Measurements from ENCODE around the gene SERPINF2. TPM values are rescaled to one million over a fixed set of nuclear protein-coding genes. Genes with fewer than 3 reads are reported as not detected.

SERPINF2 gene
- total and polyA plus RNA-seq, 2 experiments from 2014 or later: 0.66 to 1.2 TPM

DNA sequence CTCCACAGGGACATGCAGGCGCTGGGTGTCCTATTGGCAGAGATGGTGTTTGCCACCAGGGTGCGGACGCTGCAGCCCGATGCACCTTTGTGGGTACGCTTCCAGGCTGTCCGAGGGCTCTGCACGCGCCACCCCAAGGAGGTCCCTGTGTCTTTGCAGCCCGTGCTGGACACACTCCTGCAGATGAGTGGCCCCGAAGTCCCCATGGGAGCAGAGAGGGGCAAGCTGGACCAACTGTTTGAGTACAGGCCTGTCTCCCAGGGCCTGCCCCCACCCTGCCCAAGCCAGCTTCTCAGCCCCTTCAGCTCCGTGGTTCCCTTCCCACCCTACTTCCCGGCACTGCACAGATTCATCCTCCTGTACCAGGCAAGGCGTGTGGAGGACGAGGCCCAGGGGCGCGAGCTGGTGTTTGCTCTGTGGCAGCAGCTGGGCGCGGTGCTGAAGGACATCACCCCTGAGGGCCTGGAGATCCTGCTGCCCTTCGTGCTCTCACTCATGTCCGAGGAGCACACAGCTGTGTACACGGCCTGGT, 15.3 kb upstream of the SERPINF2 start:
- TF ChIP-seq ZNF331 (CRISPR knock-in tag; IDR thresholded peaks at IDR 0.05; ENCODE audit: low read depth) (no peak), EZH2phosphoT487 (IDR thresholded peaks at IDR 0.05; ENCODE audit: unreplicated experiment) (no peak), NANOG (IDR thresholded peaks at IDR 0.05; ENCODE audit: borderline replicate concordance) (no peak), JUNB (IDR thresholded peaks at IDR 0.05; ENCODE audit: unreplicated experiment) (no peak), EZH2 (IDR thresholded peaks at IDR 0.05; ENCODE audit: low read depth, unreplicated experiment) (no peak), CREB1 (CRISPR knock-in tag; IDR thresholded peaks at IDR 0.05; ENCODE audit: low read depth) (no peak), ZNF114 (CRISPR knock-in tag; IDR thresholded peaks at IDR 0.05) (no peak), POLR2AphosphoS5 (IDR thresholded peaks at IDR 0.05; ENCODE audit: low read depth) (no peak), STAT1 (IDR thresholded peaks at IDR 0.05; ENCODE audit: unreplicated experiment) (no peak)
- TF ChIP-seq, protein P1, sequence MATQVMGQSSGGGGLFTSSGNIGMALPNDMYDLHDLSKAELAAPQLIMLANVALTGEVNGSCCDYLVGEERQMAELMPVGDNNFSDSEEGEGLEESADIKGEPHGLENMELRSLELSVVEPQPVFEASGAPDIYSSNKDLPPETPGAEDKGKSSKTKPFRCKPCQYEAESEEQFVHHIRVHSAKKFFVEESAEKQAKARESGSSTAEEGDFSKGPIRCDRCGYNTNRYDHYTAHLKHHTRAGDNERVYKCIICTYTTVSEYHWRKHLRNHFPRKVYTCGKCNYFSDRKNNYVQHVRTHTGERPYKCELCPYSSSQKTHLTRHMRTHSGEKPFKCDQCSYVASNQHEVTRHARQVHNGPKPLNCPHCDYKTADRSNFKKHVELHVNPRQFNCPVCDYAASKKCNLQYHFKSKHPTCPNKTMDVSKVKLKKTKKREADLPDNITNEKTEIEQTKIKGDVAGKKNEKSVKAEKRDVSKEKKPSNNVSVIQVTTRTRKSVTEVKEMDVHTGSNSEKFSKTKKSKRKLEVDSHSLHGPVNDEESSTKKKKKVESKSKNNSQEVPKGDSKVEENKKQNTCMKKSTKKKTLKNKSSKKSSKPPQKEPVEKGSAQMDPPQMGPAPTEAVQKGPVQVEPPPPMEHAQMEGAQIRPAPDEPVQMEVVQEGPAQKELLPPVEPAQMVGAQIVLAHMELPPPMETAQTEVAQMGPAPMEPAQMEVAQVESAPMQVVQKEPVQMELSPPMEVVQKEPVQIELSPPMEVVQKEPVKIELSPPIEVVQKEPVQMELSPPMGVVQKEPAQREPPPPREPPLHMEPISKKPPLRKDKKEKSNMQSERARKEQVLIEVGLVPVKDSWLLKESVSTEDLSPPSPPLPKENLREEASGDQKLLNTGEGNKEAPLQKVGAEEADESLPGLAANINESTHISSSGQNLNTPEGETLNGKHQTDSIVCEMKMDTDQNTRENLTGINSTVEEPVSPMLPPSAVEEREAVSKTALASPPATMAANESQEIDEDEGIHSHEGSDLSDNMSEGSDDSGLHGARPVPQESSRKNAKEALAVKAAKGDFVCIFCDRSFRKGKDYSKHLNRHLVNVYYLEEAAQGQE (IDR thresholded peaks at IDR 0.05; ENCODE audit: unreplicated experiment): no peak
- TF ChIP-seq, protein P2, sequence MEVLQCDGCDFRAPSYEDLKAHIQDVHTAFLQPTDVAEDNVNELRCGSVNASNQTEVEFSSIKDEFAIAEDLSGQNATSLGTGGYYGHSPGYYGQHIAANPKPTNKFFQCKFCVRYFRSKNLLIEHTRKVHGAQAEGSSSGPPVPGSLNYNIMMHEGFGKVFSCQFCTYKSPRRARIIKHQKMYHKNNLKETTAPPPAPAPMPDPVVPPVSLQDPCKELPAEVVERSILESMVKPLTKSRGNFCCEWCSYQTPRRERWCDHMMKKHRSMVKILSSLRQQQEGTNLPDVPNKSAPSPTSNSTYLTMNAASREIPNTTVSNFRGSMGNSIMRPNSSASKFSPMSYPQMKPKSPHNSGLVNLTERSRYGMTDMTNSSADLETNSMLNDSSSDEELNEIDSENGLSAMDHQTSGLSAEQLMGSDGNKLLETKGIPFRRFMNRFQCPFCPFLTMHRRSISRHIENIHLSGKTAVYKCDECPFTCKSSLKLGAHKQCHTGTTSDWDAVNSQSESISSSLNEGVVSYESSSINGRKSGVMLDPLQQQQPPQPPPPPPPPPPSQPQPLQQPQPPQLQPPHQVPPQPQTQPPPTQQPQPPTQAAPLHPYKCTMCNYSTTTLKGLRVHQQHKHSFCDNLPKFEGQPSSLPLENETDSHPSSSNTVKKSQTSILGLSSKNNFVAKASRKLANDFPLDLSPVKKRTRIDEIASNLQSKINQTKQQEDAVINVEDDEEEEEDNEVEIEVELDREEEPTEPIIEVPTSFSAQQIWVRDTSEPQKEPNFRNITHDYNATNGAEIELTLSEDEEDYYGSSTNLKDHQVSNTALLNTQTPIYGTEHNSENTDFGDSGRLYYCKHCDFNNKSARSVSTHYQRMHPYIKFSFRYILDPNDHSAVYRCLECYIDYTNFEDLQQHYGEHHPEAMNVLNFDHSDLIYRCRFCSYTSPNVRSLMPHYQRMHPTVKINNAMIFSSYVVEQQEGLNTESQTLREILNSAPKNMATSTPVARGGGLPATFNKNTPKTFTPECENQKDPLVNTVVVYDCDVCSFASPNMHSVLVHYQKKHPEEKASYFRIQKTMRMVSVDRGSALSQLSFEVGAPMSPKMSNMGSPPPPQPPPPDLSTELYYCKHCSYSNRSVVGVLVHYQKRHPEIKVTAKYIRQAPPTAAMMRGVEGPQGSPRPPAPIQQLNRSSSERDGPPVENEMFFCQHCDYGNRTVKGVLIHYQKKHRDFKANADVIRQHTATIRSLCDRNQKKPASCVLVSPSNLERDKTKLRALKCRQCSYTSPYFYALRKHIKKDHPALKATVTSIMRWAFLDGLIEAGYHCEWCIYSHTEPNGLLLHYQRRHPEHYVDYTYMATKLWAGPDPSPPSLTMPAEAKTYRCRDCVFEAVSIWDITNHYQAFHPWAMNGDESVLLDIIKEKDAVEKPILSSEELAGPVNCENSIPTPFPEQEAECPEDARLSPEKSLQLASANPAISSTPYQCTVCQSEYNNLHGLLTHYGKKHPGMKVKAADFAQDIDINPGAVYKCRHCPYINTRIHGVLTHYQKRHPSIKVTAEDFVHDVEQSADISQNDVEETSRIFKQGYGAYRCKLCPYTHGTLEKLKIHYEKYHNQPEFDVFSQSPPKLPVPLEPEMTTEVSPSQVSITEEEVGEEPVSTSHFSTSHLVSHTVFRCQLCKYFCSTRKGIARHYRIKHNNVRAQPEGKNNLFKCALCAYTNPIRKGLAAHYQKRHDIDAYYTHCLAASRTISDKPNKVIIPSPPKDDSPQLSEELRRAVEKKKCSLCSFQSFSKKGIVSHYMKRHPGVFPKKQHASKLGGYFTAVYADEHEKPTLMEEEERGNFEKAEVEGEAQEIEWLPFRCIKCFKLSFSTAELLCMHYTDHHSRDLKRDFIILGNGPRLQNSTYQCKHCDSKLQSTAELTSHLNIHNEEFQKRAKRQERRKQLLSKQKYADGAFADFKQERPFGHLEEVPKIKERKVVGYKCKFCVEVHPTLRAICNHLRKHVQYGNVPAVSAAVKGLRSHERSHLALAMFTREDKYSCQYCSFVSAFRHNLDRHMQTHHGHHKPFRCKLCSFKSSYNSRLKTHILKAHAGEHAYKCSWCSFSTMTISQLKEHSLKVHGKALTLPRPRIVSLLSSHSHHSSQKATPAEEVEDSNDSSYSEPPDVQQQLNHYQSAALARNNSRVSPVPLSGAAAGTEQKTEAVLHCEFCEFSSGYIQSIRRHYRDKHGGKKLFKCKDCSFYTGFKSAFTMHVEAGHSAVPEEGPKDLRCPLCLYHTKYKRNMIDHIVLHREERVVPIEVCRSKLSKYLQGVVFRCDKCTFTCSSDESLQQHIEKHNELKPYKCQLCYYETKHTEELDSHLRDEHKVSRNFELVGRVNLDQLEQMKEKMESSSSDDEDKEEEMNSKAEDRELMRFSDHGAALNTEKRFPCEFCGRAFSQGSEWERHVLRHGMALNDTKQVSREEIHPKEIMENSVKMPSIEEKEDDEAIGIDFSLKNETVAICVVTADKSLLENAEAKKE (CRISPR knock-in tag; IDR thresholded peaks at IDR 0.05): no peak
- TF ChIP-seq, protein P3, sequence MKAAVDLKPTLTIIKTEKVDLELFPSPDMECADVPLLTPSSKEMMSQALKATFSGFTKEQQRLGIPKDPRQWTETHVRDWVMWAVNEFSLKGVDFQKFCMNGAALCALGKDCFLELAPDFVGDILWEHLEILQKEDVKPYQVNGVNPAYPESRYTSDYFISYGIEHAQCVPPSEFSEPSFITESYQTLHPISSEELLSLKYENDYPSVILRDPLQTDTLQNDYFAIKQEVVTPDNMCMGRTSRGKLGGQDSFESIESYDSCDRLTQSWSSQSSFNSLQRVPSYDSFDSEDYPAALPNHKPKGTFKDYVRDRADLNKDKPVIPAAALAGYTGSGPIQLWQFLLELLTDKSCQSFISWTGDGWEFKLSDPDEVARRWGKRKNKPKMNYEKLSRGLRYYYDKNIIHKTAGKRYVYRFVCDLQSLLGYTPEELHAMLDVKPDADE (IDR thresholded peaks at IDR 0.05): no peak
- TF ChIP-seq, protein P4, sequence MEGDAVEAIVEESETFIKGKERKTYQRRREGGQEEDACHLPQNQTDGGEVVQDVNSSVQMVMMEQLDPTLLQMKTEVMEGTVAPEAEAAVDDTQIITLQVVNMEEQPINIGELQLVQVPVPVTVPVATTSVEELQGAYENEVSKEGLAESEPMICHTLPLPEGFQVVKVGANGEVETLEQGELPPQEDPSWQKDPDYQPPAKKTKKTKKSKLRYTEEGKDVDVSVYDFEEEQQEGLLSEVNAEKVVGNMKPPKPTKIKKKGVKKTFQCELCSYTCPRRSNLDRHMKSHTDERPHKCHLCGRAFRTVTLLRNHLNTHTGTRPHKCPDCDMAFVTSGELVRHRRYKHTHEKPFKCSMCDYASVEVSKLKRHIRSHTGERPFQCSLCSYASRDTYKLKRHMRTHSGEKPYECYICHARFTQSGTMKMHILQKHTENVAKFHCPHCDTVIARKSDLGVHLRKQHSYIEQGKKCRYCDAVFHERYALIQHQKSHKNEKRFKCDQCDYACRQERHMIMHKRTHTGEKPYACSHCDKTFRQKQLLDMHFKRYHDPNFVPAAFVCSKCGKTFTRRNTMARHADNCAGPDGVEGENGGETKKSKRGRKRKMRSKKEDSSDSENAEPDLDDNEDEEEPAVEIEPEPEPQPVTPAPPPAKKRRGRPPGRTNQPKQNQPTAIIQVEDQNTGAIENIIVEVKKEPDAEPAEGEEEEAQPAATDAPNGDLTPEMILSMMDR (conservative IDR thresholded peaks at IDR 0.05; ENCODE audit: low read depth in 2 of 2): no peak
- Histone ChIP-seq H2AFZ (no peak overlapping the region), H3K27ac (ENCODE audit: low read depth) (no peak overlapping the region), H3K4me3 (no peak overlapping the region), H3K4me1 (ENCODE audit: insufficient read depth) (no peaks in the 10 kb centered on the region), H3K9me2 (ENCODE audit: insufficient read depth) (no peaks in the 10 kb centered on the region), H4K20me1 (replicated peaks; ENCODE audit: insufficient read depth) (no peaks in the 10 kb centered on the region), H3K79me2 (replicated peaks; ENCODE audit: insufficient read depth) (no peaks in the 10 kb centered on the region), H3K4me2 (no peak overlapping the region), H3K36me3 (ENCODE audit: insufficient read depth) (no peaks in the 10 kb centered on the region), H3K27me3 (ENCODE audit: insufficient read depth) (peaks cover 4% of the 10 kb centered on the region; the same call in 1 of the 2 replicates), H3F3A (replicated peaks; ENCODE audit: low read depth) (0 out of 2 replicates have a peak, but pooled peaks cover 5% of the 10 kb centered on the region)
- Mint-ChIP-seq H3K27ac (no peak overlapping the region), H3K36me3 (ENCODE audit: low read depth) (peaks cover 4% of the 10 kb centered on the region; the same call in 2 of the 3 replicates), H3K4me3 (no peak overlapping the region), H3K27me3 (ENCODE audit: insufficient read depth, low read depth, poor library complexity) (peaks cover 23% of the 10 kb centered on the region), H3K4me1 (no peaks in the 10 kb centered on the region; the same call in 2 of the 3 replicates), H3K9me3 (no peaks in the 10 kb centered on the region)
- ATAC-seq (no peak), DNase-seq (ENCODE audit: low spot score) (no peak)

Measured in GM23338 (cell line).